Lower lobe of right lung (tissue), 2 donors: Measurements from ENCODE around the gene RBMX. TPM values are rescaled to one million over a fixed set of nuclear protein-coding genes. Genes with fewer than 3 reads are reported as not detected.
A peak's percentile ranks its signal among the peaks of the same experiment; 100 is the strongest.
"Not testable (repeated sequence)": the region's sequence is repeated elsewhere in the genome, so short reads cannot be mapped to it uniquely, and the experiment has no call there.

ENCODE experiments used
- ATAC-seq, 2 donors: fragments of 200-7000 bp; cut with Tn5 transposase; one replicate each; pipeline ENCODE4 v1.9.1; 2020 to 2022; ENCODE audit warnings: mild to moderate bottlenecking in 2 of 2, moderate library complexity in 2 of 2
- DNase-seq: peaks from one replicate; pipeline ENCODE4 v3.0.0-alpha.2; 2020
- H3K27ac ChIP-seq: fragments of 200-600 bp; one replicate; pipeline ENCODE4 v1.8.0; 2022
- H3K27me3 ChIP-seq: fragments of 200-600 bp; one replicate; pipeline ENCODE4 v1.8.0; 2022; ENCODE audit warnings: low read depth
- H3K36me3 ChIP-seq: fragments of 200-600 bp; one replicate; pipeline ENCODE4 v1.8.0; 2022; ENCODE audit warnings: mild to moderate bottlenecking
- H3K4me1 ChIP-seq: fragments of 200-600 bp; one replicate; pipeline ENCODE4 v1.8.0; 2022
- H3K4me3 ChIP-seq: fragments of 200-600 bp; one replicate; pipeline ENCODE4 v1.8.0; 2022; ENCODE audit warnings: mild to moderate bottlenecking
- H3K9me3 ChIP-seq: fragments of 200-600 bp; one replicate; pipeline ENCODE4 v1.8.0; 2022
- intact Hi-C: fragments of 100-400 bp; cut with DNase I; formaldehyde crosslinking; loops from one replicate; pipeline ENCODE4 v1.11.0; 2022
- total RNA-seq: library from RNA; stranded (reverse); fragmentation: NEBNext Ultra II Directional; extraction: Animal tissue kit (Norgen Biotek cat#: 25700); gene quantifications from one replicate; pipeline ENCODE4 v1.2.1, GENCODE V29; 2021
- TF ChIP-seq, protein P1 (sequence below): fragments of 200-600 bp; IDR thresholded peaks from one replicate; pipeline ENCODE4 v1.8.0; 2022; ENCODE audit warnings: antibody characterized with exemption, mild to moderate bottlenecking
- donor health status: DM: no; HTN: yes; CAD: no; lungs with severe emphysema.

RBMX gene
- total RNA-seq, 1 donor from 2014 or later = 114 TPM

DNA sequence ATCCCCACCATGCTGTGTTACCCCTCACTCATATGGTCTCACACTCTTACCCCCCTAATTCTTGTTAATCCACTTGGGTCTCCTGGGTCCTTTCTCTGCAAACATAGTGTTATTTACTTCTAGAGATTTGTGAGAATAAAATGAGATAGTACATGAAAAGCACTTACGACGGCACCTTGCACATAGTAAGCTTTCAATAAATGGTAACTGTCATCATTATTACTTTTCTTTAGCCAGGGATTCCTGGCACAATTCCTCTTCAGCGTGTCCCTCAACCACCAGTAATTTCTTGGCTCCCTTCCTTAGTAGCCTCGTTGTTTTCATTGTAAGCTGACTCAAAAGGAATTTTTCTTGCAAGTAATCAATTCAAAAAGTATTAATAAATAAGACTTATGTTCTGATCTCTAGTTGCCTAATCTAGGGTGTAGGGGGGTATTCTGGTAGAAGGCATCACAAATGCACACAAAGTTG is 30.1 kb upstream of the RBMX start:
- H3K4me1 ChIP-seq = no peaks in the 10 kb centered on the region
- H3K27ac ChIP-seq = peak overlapping the region; percentile 24
- H3K9me3 ChIP-seq = no peaks in the 10 kb centered on the region
- ATAC-seq (no peak), DNase-seq (no peak)
- intact Hi-C loops = no loop called here
- no peaks in the 10 kb centered on the region for H3K36me3 ChIP-seq
- TF ChIP-seq, protein P1, sequence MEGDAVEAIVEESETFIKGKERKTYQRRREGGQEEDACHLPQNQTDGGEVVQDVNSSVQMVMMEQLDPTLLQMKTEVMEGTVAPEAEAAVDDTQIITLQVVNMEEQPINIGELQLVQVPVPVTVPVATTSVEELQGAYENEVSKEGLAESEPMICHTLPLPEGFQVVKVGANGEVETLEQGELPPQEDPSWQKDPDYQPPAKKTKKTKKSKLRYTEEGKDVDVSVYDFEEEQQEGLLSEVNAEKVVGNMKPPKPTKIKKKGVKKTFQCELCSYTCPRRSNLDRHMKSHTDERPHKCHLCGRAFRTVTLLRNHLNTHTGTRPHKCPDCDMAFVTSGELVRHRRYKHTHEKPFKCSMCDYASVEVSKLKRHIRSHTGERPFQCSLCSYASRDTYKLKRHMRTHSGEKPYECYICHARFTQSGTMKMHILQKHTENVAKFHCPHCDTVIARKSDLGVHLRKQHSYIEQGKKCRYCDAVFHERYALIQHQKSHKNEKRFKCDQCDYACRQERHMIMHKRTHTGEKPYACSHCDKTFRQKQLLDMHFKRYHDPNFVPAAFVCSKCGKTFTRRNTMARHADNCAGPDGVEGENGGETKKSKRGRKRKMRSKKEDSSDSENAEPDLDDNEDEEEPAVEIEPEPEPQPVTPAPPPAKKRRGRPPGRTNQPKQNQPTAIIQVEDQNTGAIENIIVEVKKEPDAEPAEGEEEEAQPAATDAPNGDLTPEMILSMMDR = no peak
- peak overlapping the region; percentile 75 for H3K4me3 ChIP-seq
- no peaks in the 10 kb centered on the region for H3K27me3 ChIP-seq

GRCh38 chrX:136909706-136910564 is 29.4 kb upstream of the RBMX start:
- peak overlapping the region; percentile 83 for H3K27ac ChIP-seq
- intact Hi-C loops = no loop called here
- TF ChIP-seq, protein P1 = no peak
- peak overlapping the region; percentile 75 for H3K4me3 ChIP-seq
- H3K9me3 ChIP-seq = no peaks in the 10 kb centered on the region
- H3K4me1 ChIP-seq = no peaks in the 10 kb centered on the region
- H3K36me3 ChIP-seq = no peaks in the 10 kb centered on the region
- no peaks in the 10 kb centered on the region for H3K27me3 ChIP-seq
- peak; percentile 80 for DNase-seq
- peak; percentile 93 to 94 for ATAC-seq

DNA sequence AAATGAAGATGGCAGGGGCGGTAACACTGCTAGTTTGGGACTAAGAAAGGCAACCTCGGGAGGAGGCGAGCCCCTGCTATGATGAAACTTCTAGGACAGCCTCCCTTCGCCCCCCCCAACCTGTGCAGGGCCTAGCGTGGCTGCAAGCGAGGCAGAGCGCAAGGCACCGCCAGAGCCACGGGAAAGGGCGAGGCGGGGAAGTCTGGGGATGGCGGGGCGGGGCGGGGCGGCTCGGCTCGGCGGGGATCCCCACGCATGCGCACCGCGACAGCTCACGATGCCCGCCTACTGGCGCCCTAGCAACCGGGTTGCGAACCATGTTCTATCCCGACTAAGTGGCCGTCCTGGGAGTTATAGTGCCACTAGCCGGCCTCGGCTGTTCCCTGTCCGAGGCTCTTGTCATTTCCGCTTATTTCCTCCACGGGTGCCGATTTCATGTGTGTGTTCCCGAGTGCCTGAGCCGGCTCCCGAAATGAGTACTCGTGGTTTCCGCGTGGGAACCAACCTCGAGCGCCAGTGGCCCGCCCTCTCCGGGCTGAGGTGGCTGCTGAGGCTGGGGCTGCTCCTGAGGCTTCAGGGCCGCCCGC is 28.7 kb upstream of the RBMX start:
- Histone ChIP-seq H3K4me1 (no peaks in the 10 kb centered on the region), H3K27me3 (no peaks in the 10 kb centered on the region), H3K9me3 (no peaks in the 10 kb centered on the region), H3K27ac (peak overlapping the region; percentile 83), H3K4me3 (peak overlapping the region; percentile 75), H3K36me3 (no peaks in the 10 kb centered on the region)
- intact Hi-C loops = no loop called here
- peak; percentile 94 for ATAC-seq
- peak; percentile 82 for DNase-seq
- TF ChIP-seq, protein P1 = no peak

GRCh38 chrX:136907621-136908020 is 27.1 kb upstream of the RBMX start:
- no peaks in the 10 kb centered on the region for H3K4me1 ChIP-seq
- ATAC-seq (no peak), DNase-seq (no peak)
- no peaks in the 10 kb centered on the region for H3K9me3 ChIP-seq
- H3K27me3 ChIP-seq = no peaks in the 10 kb centered on the region
- H3K4me3 ChIP-seq = no peak overlapping the region
- no peaks in the 10 kb centered on the region for H3K36me3 ChIP-seq
- TF ChIP-seq, protein P1 = no peak
- intact Hi-C loops = no loop called here
- H3K27ac ChIP-seq = no peak overlapping the region

GRCh38 chrX:136906921-136907510 is 26.5 kb upstream of the RBMX start:
- no peaks in the 10 kb centered on the region for H3K9me3 ChIP-seq
- no peaks in the 10 kb centered on the region for H3K36me3 ChIP-seq
- no peak overlapping the region for H3K27ac ChIP-seq
- DNase-seq (no peak), ATAC-seq (no peak)
- no peak overlapping the region for H3K4me3 ChIP-seq
- TF ChIP-seq, protein P1 = no peak
- no peaks in the 10 kb centered on the region for H3K27me3 ChIP-seq
- intact Hi-C loops = no loop called here
- no peaks in the 10 kb centered on the region for H3K4me1 ChIP-seq

DNA sequence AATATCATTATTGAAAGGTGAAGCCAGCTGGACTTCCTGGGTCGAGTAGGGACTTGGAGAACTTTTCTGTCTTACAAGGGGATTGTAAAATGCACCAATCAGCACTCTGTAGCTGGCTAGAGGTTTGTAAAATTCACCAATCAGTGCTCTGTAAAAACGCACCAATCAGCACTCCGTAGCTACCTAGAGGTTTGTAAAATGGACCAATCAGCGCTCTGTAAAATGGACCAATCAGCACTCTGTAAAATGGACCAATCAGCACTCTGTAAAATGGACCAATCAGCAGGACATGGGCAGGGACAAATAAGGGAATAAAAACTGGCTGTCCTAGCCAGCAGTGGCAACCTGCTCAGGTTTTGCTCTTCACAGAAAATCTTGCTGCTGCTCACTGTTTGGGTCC is 23.5 kb upstream of the RBMX start:
- H3K27me3 ChIP-seq, H3K4me3 ChIP-seq, H3K9me3 ChIP-seq, H3K27ac ChIP-seq, H3K4me1 ChIP-seq, H3K36me3 ChIP-seq, ATAC-seq, DNase-seq, intact Hi-C loops: not testable (repeated sequence)

DNA sequence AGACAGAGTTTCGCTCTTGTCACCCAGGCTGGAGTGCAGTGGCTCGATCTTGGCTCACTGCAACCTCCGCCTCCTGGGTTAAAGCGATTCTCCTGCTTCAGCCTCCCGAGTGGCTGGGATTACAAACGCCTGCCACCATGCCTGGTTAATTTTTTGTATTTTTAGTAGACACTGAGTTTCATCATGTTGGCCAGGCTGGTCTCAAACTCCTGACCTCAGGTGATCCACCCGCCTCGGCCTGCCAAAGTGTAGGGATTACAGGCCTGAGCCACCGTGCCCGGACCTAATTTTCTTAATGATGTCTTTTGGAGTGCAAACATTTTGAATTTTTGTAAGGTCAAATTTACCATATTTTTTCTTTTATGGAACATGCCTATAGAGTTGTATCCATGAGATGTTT is 19.5 kb upstream of the RBMX start:
- H3K4me1 ChIP-seq, H3K9me3 ChIP-seq, DNase-seq, H3K4me3 ChIP-seq, H3K36me3 ChIP-seq, H3K27me3 ChIP-seq, intact Hi-C loops, H3K27ac ChIP-seq, ATAC-seq: not testable (repeated sequence)
